Activated CD4-positive, alpha-beta memory T cell treated with anti-CD3 and anti-CD28 coated beads, Interleukin-2, amount 10 ng/mL, durations not matched to agents 7 days and 5 days (primary cell): ENCODE results near the gene TFR2. TPM values are rescaled to one million over a fixed set of nuclear protein-coding genes. Genes with fewer than 3 reads are reported as not detected.

Source experiments
- CTCF ChIA-PET: fragments of 350-600 bp; sonication (Branson Sonifier 250); formaldehyde crosslinking; loops from one replicate; lab custom pipeline; 2021; ENCODE audit warnings: antibody characterized with exemption, inconsistent platforms; lab: Charles Lee
- POLR2A ChIA-PET: fragments of 350-600 bp; sonication (Branson Sonifier 250); formaldehyde crosslinking; loops from one replicate; lab custom pipeline; 2021; ENCODE audit warnings: antibody characterized with exemption; lab: Charles Lee
- DNase-seq: peaks from one replicate; pipeline ENCODE4 v3.0.0-alpha.2; 2020
- H3K27ac Mint-ChIP-seq: one replicate; pipeline ENCODE4 v1.8.0; 2021; ENCODE audit warnings: mild to moderate bottlenecking, mixed read lengths
- H3K27me3 Mint-ChIP-seq: one replicate; pipeline ENCODE4 v1.8.0; 2021; ENCODE audit warnings: mixed read lengths
- H3K36me3 Mint-ChIP-seq: one replicate; pipeline ENCODE4 v1.8.0; 2021; ENCODE audit warnings: low read depth, mixed read lengths
- H3K4me1 Mint-ChIP-seq: one replicate; pipeline ENCODE4 v1.8.0; 2021; ENCODE audit warnings: mixed read lengths
- H3K4me3 Mint-ChIP-seq: one replicate; pipeline ENCODE4 v1.8.0; 2021; ENCODE audit warnings: mild to moderate bottlenecking, mixed read lengths
- H3K9me3 Mint-ChIP-seq: one replicate; pipeline ENCODE4 v1.8.0; 2021; ENCODE audit warnings: mixed read lengths
- total RNA-seq, 2 experiments: library from RNA; stranded (reverse); gene quantifications; one replicate each; pipeline ENCODE4 v1.2.3, GENCODE V29; 2021

The TFR2 gene
- total RNA-seq, 2 experiments from 2014 or later, result 8.8 to 9.2 TPM

- POLR2A ChIA-PET, result interaction anchor here (0.6 to 7.9 kb wide), 11 partner anchors 9 to 168 kb away, joined by 3 to 89 read pairs (median 5); partner anchors contain the start of genes FBXO24, GIGYF1, GNB2 and LRCH4
- DNase-seq, result no peak
- Mint-ChIP-seq H3K27me3 (peaks cover 3% of the 10 kb centered on the region), H3K36me3 (no peaks in the 10 kb centered on the region), H3K27ac (peak overlapping the region; percentile 86), H3K9me3 (no peaks in the 10 kb centered on the region), H3K4me3 (peak overlapping the region; percentile 82), H3K4me1 (peaks cover 39% of the 10 kb centered on the region)
- CTCF ChIA-PET, result interaction anchor here (0.5 to 2.0 kb wide), 6 partner anchors 17 to 236 kb away, joined by 3 to 8 read pairs (median 3); partner anchors contain the start of genes FBXO24 and LRCH4
These were observed 37.7 kb downstream of the TFR2 start for GRCh38 chr7:100603726-100604027.

GRCh38 chr7:100602889-100603725 is 38.2 kb downstream of the TFR2 start:
- H3K4me3 Mint-ChIP-seq, result peak overlapping the region; percentile 82
- peaks cover 44% of the 10 kb centered on the region for H3K4me1 Mint-ChIP-seq
- no peaks in the 10 kb centered on the region for H3K36me3 Mint-ChIP-seq
- no peaks in the 10 kb centered on the region for H3K9me3 Mint-ChIP-seq
- no peak for DNase-seq
- H3K27ac Mint-ChIP-seq, result peak overlapping the region; percentile 86
- POLR2A ChIA-PET, result interaction anchor here (0.6 to 7.9 kb wide), 11 partner anchors 9 to 167 kb away, joined by 3 to 89 read pairs (median 5); partner anchors contain the start of genes FBXO24, GIGYF1, GNB2 and LRCH4
- peaks cover 3% of the 10 kb centered on the region for H3K27me3 Mint-ChIP-seq
- CTCF ChIA-PET, result interaction anchor here (0.7 to 2.0 kb wide), 7 partner anchors 14 to 88 kb away, joined by 3 to 8 read pairs (median 3); partner anchors contain the start of genes FBXO24 and LRCH4

GRCh38 chr7:100600730-100601038 is 40.7 kb downstream of the TFR2 start:
- H3K36me3 Mint-ChIP-seq, result no peaks in the 10 kb centered on the region
- H3K4me1 Mint-ChIP-seq, result peaks cover 33% of the 10 kb centered on the region
- no peak overlapping the region for H3K27ac Mint-ChIP-seq
- ChIA-PET CTCF (no interaction called here), POLR2A (no interaction called here)
- no peak for DNase-seq
- H3K4me3 Mint-ChIP-seq, result no peak overlapping the region
- H3K9me3 Mint-ChIP-seq, result no peaks in the 10 kb centered on the region
- peaks cover 7% of the 10 kb centered on the region for H3K27me3 Mint-ChIP-seq

GRCh38 chr7:100599911-100600729 is 41.2 kb downstream of the TFR2 start:
- no peaks in the 10 kb centered on the region for H3K9me3 Mint-ChIP-seq
- H3K27ac Mint-ChIP-seq, result no peak overlapping the region
- POLR2A ChIA-PET, result interaction anchor here (0.7 to 6.7 kb wide), 3 partner anchors 13 to 105 kb away, joined by 3 to 48 read pairs (median 7); partner anchors contain the start of genes FBXO24 and LRCH4
- H3K4me3 Mint-ChIP-seq, result no peak overlapping the region
- peaks cover 28% of the 10 kb centered on the region for H3K4me1 Mint-ChIP-seq
- H3K36me3 Mint-ChIP-seq, result no peaks in the 10 kb centered on the region
- CTCF ChIA-PET, result interaction anchor here (0.7 kb wide), 1 partner anchor 14 kb away, joined by 3 read pairs; the partner anchor contains the start of genes FBXO24 and LRCH4
- H3K27me3 Mint-ChIP-seq, result peaks cover 4% of the 10 kb centered on the region
- DNase-seq, result no peak

- CTCF ChIA-PET, result interaction anchor here (1.4 kb wide), 1 partner anchor 10 kb away, joined by 4 read pairs; no protein-coding TSS in a partner anchor
- Mint-ChIP-seq H3K27me3 (peaks cover 4% of the 10 kb centered on the region), H3K36me3 (no peaks in the 10 kb centered on the region)
These were observed 42.9 kb downstream of the TFR2 start for GRCh38 chr7:100598425-100598824.

GRCh38 chr7:100595188-100595587 is 46.2 kb downstream of the TFR2 start:
- Mint-ChIP-seq H3K36me3 (no peaks in the 10 kb centered on the region), H3K4me1 (peaks cover 10% of the 10 kb centered on the region), H3K27ac (no peak overlapping the region), H3K27me3 (peaks cover 9% of the 10 kb centered on the region), H3K4me3 (no peak overlapping the region), H3K9me3 (no peaks in the 10 kb centered on the region)
- POLR2A ChIA-PET, result interaction anchor here (6.7 kb wide), 1 partner anchor 8 kb away, joined by 48 read pairs; the partner anchor contains the start of genes FBXO24 and LRCH4
- no peak for DNase-seq
- CTCF ChIA-PET, result interaction anchor here (0.6 to 1.4 kb wide), 2 partner anchors 9 to 31 kb away, joined by 4 read pairs; partner anchors contain the start of genes FBXO24 and LRCH4

More at GRCh38 chr7:100598425-100598824, 42.9 kb downstream of the TFR2 start:
- POLR2A ChIA-PET, result interaction anchor here (1.0 to 6.7 kb wide), 6 partner anchors 11 to 56 kb away, joined by 3 to 48 read pairs (median 6); partner anchors contain the start of genes FBXO24, LRCH4 and MOSPD3
- Mint-ChIP-seq H3K4me1 (peaks cover 18% of the 10 kb centered on the region), H3K27ac (peak overlapping the region; percentile 27), H3K4me3 (no peak overlapping the region), H3K9me3 (no peaks in the 10 kb centered on the region)
- DNase-seq, result peak; percentile 30

- ChIA-PET CTCF (interaction anchor here (1.1 kb wide), 1 partner anchor 102 kb away, joined by 3 read pairs; no protein-coding TSS in a partner anchor), POLR2A (interaction anchor here (2.0 kb wide), 1 partner anchor 11 kb away, joined by 9 read pairs; the partner anchor contains the start of gene PCOLCE)
- Mint-ChIP-seq H3K27ac (no peak overlapping the region), H3K27me3 (peaks cover 14% of the 10 kb centered on the region), H3K4me3 (no peak overlapping the region), H3K36me3 (no peaks in the 10 kb centered on the region), H3K4me1 (peaks cover 9% of the 10 kb centered on the region), H3K9me3 (no peaks in the 10 kb centered on the region)
- no peak for DNase-seq
These were observed 49.8 kb downstream of the TFR2 start for GRCh38 chr7:100591596-100591995.

- no peaks in the 10 kb centered on the region for H3K9me3 Mint-ChIP-seq
- peaks cover 7% of the 10 kb centered on the region for H3K36me3 Mint-ChIP-seq
- CTCF ChIA-PET, result interaction anchor here (0.6 to 2.3 kb wide), 7 partner anchors 20 to 121 kb away, joined by 3 to 11 read pairs (median 4); partner anchors contain the start of genes MOSPD3 and POP7
- no peak overlapping the region for H3K27ac Mint-ChIP-seq
- DNase-seq, result no peak
- peaks cover 11% of the 10 kb centered on the region for H3K4me1 Mint-ChIP-seq
- H3K27me3 Mint-ChIP-seq, result peaks cover 11% of the 10 kb centered on the region
- POLR2A ChIA-PET, result interaction anchor here (1.4 to 2.0 kb wide), 2 partner anchors 13 to 36 kb away, joined by 5 to 9 read pairs; partner anchors contain the start of gene PCOLCE
- no peak overlapping the region for H3K4me3 Mint-ChIP-seq
These were observed 51.1 kb downstream of the TFR2 start for GRCh38 chr7:100590077-100590737.

GRCh38 chr7:100589341-100589947 is 51.9 kb downstream of the TFR2 start:
- H3K27ac Mint-ChIP-seq, result no peak overlapping the region
- no peaks in the 10 kb centered on the region for H3K9me3 Mint-ChIP-seq
- peaks cover 11% of the 10 kb centered on the region for H3K36me3 Mint-ChIP-seq
- H3K27me3 Mint-ChIP-seq, result peaks cover 11% of the 10 kb centered on the region
- H3K4me3 Mint-ChIP-seq, result no peak overlapping the region
- H3K4me1 Mint-ChIP-seq, result peaks cover 11% of the 10 kb centered on the region
- no peak for DNase-seq
- ChIA-PET CTCF (interaction anchor here (0.5 to 2.3 kb wide), 12 partner anchors 16 to 208 kb away, joined by 3 to 11 read pairs (median 3); partner anchors contain the start of genes ACTL6B, MOSPD3 and POP7), POLR2A (interaction anchor here (0.7 to 4.6 kb wide), 4 partner anchors 8 to 37 kb away, joined by 3 to 48 read pairs (median 5); partner anchors contain the start of genes MOSPD3 and PCOLCE)

GRCh38 chr7:100588438-100588837 is 52.9 kb downstream of the TFR2 start:
- Mint-ChIP-seq H3K4me3 (peak overlapping the region; percentile 14), H3K36me3 (peaks cover 17% of the 10 kb centered on the region), H3K27ac (no peak overlapping the region), H3K9me3 (no peaks in the 10 kb centered on the region), H3K27me3 (peaks cover 11% of the 10 kb centered on the region), H3K4me1 (peaks cover 17% of the 10 kb centered on the region)
- DNase-seq, result no peak
- CTCF ChIA-PET, result interaction anchor here (0.8 to 2.3 kb wide), 15 partner anchors 10 to 117 kb away, joined by 3 to 11 read pairs (median 3); partner anchors contain the start of genes ACTL6B, MOSPD3, PCOLCE and POP7
- POLR2A ChIA-PET, result interaction anchor here (0.7 to 4.6 kb wide), 5 partner anchors 9 to 497 kb away, joined by 3 to 48 read pairs (median 4); partner anchors contain the start of genes MOSPD3 and PCOLCE
